IPS-18c (cell line): Measurements from ENCODE around the gene HABP2.

Experiments
- H3K4me3 ChIP-seq: 2 replicates; pipeline ENCODE4 v1.7.0; 2013; ENCODE audit warnings: low read depth, mild to moderate bottlenecking, low read length, moderate library complexity; ENCODE audit not compliant: insufficient read depth
- H3K9me3 ChIP-seq: one replicate; pipeline ENCODE4 v1.6.1; 2013; ENCODE audit warnings: mild to moderate bottlenecking, low read length, moderate library complexity; ENCODE audit not compliant: control insufficient read depth, insufficient read depth

HABP2 gene

GRCh38 chr10:113523628-113524027, 29.2 kb upstream of the HABP2 start:
- H3K9me3 ChIP-seq: no peaks in the 10 kb centered on the region
- H3K4me3 ChIP-seq: no peak overlapping the region

GRCh38 chr10:113524120-113524519, 28.7 kb upstream of the HABP2 start:
- no peaks in the 10 kb centered on the region for H3K9me3 ChIP-seq
- H3K4me3 ChIP-seq: no peak overlapping the region

DNA sequence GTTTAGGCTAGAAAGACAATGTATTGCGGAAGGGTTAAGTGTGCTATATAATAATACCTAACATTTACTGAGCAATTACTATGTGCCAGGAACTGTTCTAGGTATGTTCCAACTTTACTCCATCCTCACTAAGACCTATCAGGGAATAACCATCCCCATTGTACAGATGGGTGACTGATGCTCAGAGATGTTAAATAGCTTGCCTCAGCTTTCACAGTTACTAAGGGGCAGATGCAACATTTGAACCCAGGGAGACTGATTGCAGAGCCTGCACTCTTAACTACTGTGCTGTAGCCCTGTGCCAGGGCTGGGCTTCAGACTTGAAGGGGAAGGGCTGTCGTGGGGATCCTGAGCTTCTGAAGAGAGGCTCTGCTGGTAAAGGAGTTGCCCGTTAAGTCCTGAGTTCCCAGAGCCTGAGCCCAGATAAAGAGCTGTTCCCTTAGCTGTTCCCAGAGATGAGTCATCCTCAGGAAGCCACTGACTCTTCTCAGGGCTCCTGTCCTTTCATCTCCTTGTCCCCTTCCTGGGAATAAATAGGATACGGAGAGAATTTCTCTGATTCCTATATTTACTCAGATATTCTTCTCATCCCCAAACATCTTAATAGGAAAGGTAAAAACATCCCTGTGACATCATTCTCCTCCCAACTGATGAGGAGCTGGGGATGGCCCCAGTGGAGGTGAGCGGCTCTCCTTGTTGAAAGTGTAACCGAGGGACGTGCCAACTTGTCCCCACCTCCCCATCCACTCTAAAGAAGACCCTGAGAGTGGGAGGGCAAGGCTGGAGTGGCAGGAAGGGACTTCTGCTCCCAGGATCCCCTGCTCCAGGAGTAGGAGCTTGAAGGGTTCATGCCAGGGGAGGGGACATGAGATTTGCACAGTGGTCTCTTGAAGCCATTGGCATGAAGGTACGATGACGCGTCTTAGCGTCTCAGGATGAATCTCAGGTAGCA, 28.0 kb upstream of the HABP2 start:
- Histone ChIP-seq H3K9me3 (no peaks in the 10 kb centered on the region), H3K4me3 (no peak overlapping the region)

DNA sequence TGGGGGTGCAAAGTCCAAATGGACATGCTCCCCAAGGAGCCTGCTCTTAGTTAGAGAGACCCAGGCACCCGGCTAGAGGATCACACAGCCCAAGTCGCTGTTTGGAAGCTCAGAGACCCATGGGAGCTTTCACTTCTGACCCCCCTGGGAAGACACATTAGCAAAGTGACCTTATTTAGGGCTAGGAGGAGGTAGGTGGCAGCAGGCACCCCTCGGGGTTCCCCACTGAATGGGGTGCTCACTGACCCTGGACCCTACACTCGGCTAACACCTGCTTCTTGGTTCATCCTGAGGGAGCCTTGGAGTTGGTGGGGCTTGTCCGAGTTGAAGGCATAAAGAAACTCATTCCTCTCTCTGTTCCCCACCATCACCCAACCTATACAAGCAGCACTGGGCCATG, 27.1 kb upstream of the HABP2 start:
- Histone ChIP-seq H3K4me3 (no peak overlapping the region), H3K9me3 (no peaks in the 10 kb centered on the region)

- Histone ChIP-seq H3K9me3 (no peaks in the 10 kb centered on the region), H3K4me3 (no peak overlapping the region)
Observed at GRCh38 chr10:113527211-113527906, 25.5 kb upstream of the HABP2 start.

DNA sequence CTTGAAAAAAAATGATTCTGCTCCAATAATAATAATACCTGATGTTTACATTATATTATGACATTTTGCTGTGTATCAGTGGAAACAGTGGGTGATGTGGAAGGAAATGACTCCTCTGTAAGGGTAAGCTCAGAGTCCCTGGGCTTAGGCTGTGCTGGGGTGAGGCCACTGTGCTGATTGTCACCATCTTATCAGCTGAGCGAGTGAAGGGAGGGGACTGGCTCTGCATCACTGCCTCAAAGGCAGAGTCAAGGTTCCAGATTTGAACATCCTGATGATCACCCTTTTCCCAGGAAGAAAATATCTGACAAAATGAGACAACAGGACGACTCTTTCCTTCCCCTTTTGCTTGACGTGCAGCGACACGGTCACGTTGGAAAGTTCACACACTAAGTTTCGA, 24.0 kb upstream of the HABP2 start:
- Histone ChIP-seq H3K9me3 (peaks cover 4% of the 10 kb centered on the region), H3K4me3 (no peak overlapping the region)

DNA sequence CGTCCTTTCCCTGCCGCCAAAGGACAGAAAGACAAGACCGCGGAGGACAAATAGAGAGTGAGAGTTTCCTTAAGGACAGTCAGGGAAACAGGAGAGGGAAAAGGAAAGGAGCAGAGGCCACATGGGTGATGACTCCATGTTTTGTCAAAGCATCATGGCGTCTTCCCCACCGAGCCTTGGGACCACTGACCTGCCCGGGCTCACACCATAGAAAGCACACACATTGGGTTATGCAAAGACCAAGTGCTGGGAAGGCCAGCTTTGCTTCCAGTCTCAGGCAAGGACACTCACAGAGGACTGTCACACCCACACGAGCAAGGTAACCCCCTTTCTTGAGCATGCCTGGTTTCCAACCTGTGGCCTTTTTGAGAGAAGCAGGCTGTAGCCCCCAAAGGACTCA, 23.3 kb upstream of the HABP2 start:
- Histone ChIP-seq H3K9me3 (peaks cover 4% of the 10 kb centered on the region), H3K4me3 (no peak overlapping the region)

GRCh38 chr10:113530476-113530875, 22.4 kb upstream of the HABP2 start:
- Histone ChIP-seq H3K9me3 (peaks cover 4% of the 10 kb centered on the region), H3K4me3 (no peak overlapping the region)

DNA sequence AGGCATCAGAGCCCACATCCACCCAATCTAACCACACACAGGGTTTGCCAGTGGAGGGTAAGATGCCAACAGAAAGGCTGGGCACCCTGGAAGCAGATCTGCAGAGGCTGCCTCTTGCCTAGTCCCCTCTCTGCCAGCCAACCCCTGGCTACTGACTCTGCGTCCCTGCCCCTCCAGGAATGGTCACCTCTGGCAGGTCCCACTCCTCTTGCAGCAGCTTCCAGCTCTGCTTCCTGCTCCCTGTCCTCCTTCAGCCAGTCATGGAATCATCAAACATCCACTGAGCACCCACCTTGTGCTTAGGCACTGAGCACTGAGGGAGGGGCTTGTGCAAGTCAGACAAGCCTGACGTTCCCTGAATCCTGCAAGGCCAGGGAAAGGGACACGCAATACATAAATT, 20.1 kb upstream of the HABP2 start:
- Histone ChIP-seq H3K9me3 (peaks cover 4% of the 10 kb centered on the region), H3K4me3 (no peak overlapping the region)

DNA sequence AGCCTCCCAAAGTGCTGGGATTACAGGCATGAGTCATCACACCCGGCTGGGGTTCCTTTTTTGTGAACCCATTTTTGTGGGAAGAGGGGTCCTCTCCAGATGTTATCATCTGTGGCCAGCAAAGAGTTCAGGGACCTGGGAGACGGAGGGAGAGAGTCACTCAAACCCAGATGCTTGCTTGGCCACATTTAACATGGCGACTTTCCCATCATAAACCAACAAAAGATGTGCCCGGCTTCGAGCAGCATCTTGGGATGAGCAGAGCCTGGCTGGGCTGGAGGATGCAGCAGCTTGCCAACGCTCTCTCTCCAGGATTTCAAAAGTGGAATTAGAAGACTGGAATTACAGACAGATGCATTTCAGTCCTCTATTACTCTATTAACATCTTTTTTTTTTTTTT, 19.1 kb upstream of the HABP2 start:
- Histone ChIP-seq H3K4me3 (no peak overlapping the region), H3K9me3 (peaks cover 4% of the 10 kb centered on the region)

GRCh38 chr10:113534423-113534822, 18.4 kb upstream of the HABP2 start:
- H3K9me3 ChIP-seq: peaks cover 4% of the 10 kb centered on the region
- H3K4me3 ChIP-seq: no peak overlapping the region

- H3K9me3 ChIP-seq: peaks cover 4% of the 10 kb centered on the region
Observed at GRCh38 chr10:113537672-113538071, 15.2 kb upstream of the HABP2 start.

GRCh38 chr10:113538151-113538550, 14.7 kb upstream of the HABP2 start:
- H3K9me3 ChIP-seq: no peaks in the 10 kb centered on the region
- H3K4me3 ChIP-seq: no peak overlapping the region

More at GRCh38 chr10:113537672-113538071, 15.2 kb upstream of the HABP2 start:
- no peak overlapping the region for H3K4me3 ChIP-seq

DNA sequence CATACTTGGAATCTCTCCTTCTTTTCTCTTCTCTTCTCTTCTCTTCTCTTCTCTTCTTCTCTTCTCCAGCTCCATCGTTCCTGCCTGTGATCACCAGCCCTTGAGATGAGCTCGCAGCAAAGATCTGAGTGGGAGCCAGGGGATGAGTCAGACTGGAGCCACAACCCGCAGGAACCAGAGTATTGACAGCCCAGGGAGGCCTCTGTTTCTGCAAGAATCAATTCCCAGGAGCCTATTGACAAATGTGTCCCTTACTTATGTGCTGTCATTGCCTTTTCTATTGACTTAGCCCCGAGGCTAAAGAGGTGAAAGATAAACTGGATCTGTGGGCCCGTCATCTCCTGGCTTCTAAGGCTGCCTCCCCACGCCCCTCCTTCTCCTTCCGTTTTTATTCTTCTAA, 13.1 kb upstream of the HABP2 start:
- H3K4me3 ChIP-seq: no peak overlapping the region
- no peaks in the 10 kb centered on the region for H3K9me3 ChIP-seq

DNA sequence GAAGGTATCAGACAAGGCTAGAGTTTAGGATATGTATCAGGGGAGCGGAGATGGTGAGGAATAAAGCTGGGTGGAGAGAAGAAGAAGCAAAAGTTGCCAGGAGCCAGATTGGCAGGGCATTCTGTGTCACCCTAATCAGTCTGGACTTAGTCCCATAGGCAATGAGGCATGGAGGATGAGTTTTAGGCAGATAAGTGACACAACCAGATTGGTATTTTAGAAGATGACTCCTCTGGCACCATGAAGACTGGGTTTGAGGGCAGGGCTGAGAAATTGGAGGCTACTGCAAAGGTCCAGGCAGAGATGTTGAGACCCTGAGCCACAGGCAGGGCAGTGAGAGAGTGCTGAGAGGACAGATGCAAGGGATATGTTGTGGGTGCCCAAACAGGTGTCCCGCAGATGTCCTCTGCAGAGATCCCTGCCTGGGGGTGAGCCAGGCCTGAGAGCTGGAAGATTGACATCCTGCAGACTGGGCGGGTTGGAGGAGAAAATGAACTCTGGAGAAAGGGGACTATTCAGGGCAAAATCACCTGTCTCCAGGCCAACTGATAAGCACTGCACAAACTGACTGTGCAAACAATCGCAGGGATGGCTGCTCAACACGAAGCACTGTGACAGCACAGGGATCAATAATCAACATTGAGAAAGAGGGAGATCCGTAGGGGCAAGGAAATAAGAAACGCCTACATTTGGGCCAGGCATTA, 11.9 kb upstream of the HABP2 start:
- H3K9me3 ChIP-seq: no peaks in the 10 kb centered on the region
- no peak overlapping the region for H3K4me3 ChIP-seq

GRCh38 chr10:113541549-113541927, 11.3 kb upstream of the HABP2 start:
- H3K4me3 ChIP-seq: no peak overlapping the region
- H3K9me3 ChIP-seq: no peaks in the 10 kb centered on the region

DNA sequence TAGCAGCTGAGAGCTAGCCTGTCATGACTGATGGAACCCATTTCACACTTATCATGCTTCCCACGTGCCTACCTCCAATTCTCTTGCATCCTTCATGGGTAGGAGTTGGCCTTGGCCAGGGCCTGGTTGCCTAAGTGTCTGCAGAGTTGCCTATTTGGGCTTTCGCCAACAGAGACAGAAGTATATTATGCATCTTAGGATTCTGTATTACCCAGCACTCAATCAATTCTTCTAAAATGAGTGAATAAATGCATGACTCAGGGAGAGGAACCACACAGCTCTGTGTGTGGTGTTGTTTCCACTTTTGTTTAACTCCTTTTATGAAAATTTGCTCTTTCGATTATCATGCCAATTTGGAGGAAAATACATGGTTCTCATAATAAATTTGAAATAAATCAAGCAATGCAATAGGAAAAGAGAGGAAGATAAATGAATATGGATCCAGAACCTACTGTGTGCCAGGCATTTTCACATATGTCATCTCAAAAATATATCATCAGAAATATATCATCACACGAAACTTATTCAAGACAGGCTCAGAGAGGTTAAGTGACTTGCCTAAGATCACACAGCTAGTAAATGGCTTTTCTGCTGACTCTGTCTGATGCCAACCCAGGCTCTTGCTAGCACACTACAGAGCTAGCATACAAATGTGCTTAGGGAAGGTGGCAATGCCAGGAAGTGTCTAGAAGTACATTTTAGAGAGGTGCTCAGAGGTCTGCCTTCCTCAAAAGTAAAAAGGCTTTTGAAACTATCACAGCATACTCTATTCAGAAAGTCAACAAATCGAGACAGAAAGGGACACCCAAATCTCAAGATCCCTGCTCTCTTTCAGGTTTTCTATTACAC, 9.5 kb upstream of the HABP2 start:
- Histone ChIP-seq H3K9me3 (no peaks in the 10 kb centered on the region), H3K4me3 (no peak overlapping the region)
